ENCODE results near the gene PGAP6. TPM values are rescaled to one million over a fixed set of nuclear protein-coding genes. Genes with fewer than 3 reads are reported as not detected.

Gene PGAP6
- total and polyA plus RNA-seq, 2 of the 4 experiments (the other 2 are of a cell fraction) = 49.1 to 124 TPM

GRCh38 chr16:321532-321931, 60.2 kb downstream of the PGAP6 start:
- POLR2A ChIA-PET (ENCODE audit: unreplicated experiment) = no interaction called here
- DNase-seq = no peak
- Histone ChIP-seq H2AK9ac (replicated peaks; ENCODE audit: low read depth, low read length, poor library complexity) (no peak overlapping the region), H3K79me1 (ENCODE audit: low read depth in 1 of 2, low read length in 2 of 2) (peaks cover 38 to 76% of the 10 kb centered on the region in 2 experiments), H4K20me1 (ENCODE audit: insufficient read depth, low read length) (peaks cover 82% of the 10 kb centered on the region), H4K5ac (ENCODE audit: low read depth, low read length) (no peak overlapping the region), H2BK20ac (ENCODE audit: low read depth, low read length) (no peak overlapping the region), H4K91ac (ENCODE audit: insufficient read depth, low read depth, low read length) (no peak overlapping the region), H3K23ac (ENCODE audit: low read depth, low read length) (no peak overlapping the region), H3K27me3 (ENCODE audit: control insufficient read depth, insufficient read depth, low read length) (no peaks in the 10 kb centered on the region), H4K8ac (ENCODE audit: low read depth in 2 of 2, low read length in 2 of 2) (no peak overlapping the region), H3K9me3 (ENCODE audit: control insufficient read depth, insufficient read depth, low read length) (no peaks in the 10 kb centered on the region), H3K4ac (ENCODE audit: low read depth, low read length) (no peak overlapping the region), H3K4me1 (ENCODE audit: control insufficient read depth, insufficient read depth, low read length) (no peaks in the 10 kb centered on the region), H3K27ac (ENCODE audit: insufficient read depth, low read length) (no peak overlapping the region), H3K9ac (ENCODE audit: low read depth, low read length) (no peak overlapping the region), H2BK5ac (ENCODE audit: low read depth, low read length, poor library complexity, severe bottlenecking) (no peak overlapping the region), H3K4me3 (ENCODE audit: insufficient read depth, low read depth, low read length) (no peak overlapping the region), H3K36me3 (ENCODE audit: control insufficient read depth, insufficient read depth, low read length) (peaks cover 8% of the 10 kb centered on the region), H3K14ac (replicated peaks; ENCODE audit: low read depth, low read length) (no peak overlapping the region), H2AFZ (replicated peaks; ENCODE audit: low read length, poor library complexity) (no peak overlapping the region), H2BK15ac (ENCODE audit: low read depth, low read length) (no peak overlapping the region), H3K56ac (ENCODE audit: extremely low read depth, insufficient read depth, low read length) (no peak overlapping the region), H3K18ac (ENCODE audit: low read depth, low read length) (no peak overlapping the region), H3K9me1 (ENCODE audit: insufficient read depth, low read length) (peaks cover 15% of the 10 kb centered on the region), H3K4me2 (ENCODE audit: low read depth, low read length) (no peak overlapping the region), H2AK5ac (ENCODE audit: low read depth, low read length) (no peak overlapping the region), H2BK120ac (ENCODE audit: low read depth, low read length) (no peak overlapping the region)
- no peak; the same call in 1 of the 2 replicates for ATAC-seq (ENCODE audit: low read depth)
- BruUV-seq (replicated peaks) = no TSS peak
- no peak for TF ChIP-seq ELK1 (IDR thresholded peaks at IDR 0.05; ENCODE audit: borderline replicate concordance, low read depth, low read length)
- dilution Hi-C loops (cut with HindIII; ENCODE audit: low sequenced_read_pairs, unreplicated experiment) (no loop called here), intact Hi-C loops (cut with micrococcal nuclease) (no loop called here), in situ Hi-C loops (cut with MboI; ENCODE audit: low sequenced_read_pairs) (no loop called here)
- CTCF ChIA-PET = no interaction called here
- no CpG with 5 or more reads among the region's 9 CpGs for WGBS, 2 experiments (ENCODE audit: extremely low coverage in 2 of 2, insufficient read length in 1 of 2)

Other genes with a start within 250 kb of the PGAP6 start
- 3.9 and 5.7 TPM in 2 replicates for gene NPRL3, start 243.3 kb downstream of the PGAP6 start, total RNA-seq (2012; rRNA removed)
- gene NPRL3, start 243.3 kb downstream of the PGAP6 start, polyA plus RNA-seq (2012; rRNA removed) = 42.4 and 44.0 TPM in 2 replicates
- gene HBZ, start 229.3 kb downstream of the PGAP6 start, total RNA-seq (2012; rRNA removed) = not detected in 2 replicates
- gene HBZ, start 229.3 kb downstream of the PGAP6 start, polyA plus RNA-seq (2012; rRNA removed) = not detected in 2 replicates
- not detected in 2 replicates for gene HBM, start 216.0 kb downstream of the PGAP6 start, total RNA-seq (2012; rRNA removed)
- not detected in 2 replicates for gene HBM, start 216.0 kb downstream of the PGAP6 start, polyA plus RNA-seq (2012; rRNA removed)
- gene HBA2, start 209.1 kb downstream of the PGAP6 start, total RNA-seq (2012; rRNA removed) = not detected in 2 replicates
- gene HBA2, start 209.1 kb downstream of the PGAP6 start, polyA plus RNA-seq (2012; rRNA removed) = not detected in 2 replicates
- gene HBA1, start 205.3 kb downstream of the PGAP6 start, total RNA-seq (2012; rRNA removed) = not detected in 2 replicates
- 0.21 TPM in 1 of 2 replicates, not detected in the other for gene HBA1, start 205.3 kb downstream of the PGAP6 start, polyA plus RNA-seq (2012; rRNA removed)
- not detected in 2 replicates for gene HBQ1, start 201.5 kb downstream of the PGAP6 start, total RNA-seq (2012; rRNA removed)
- 0.92 and 1.7 TPM in 2 replicates for gene HBQ1, start 201.5 kb downstream of the PGAP6 start, polyA plus RNA-seq (2012; rRNA removed)
- 21.5 and 33.3 TPM in 2 replicates for gene LUC7L, start 152.5 kb downstream of the PGAP6 start, total RNA-seq (2012; rRNA removed)
- gene LUC7L, start 152.5 kb downstream of the PGAP6 start, polyA plus RNA-seq (2012; rRNA removed) = 52.8 and 55.6 TPM in 2 replicates
- gene FAM234A, start 147.2 kb downstream of the PGAP6 start, total RNA-seq (2012; rRNA removed) = 27.5 and 30.3 TPM in 2 replicates
- 60.5 and 64.2 TPM in 2 replicates for gene FAM234A, start 147.2 kb downstream of the PGAP6 start, polyA plus RNA-seq (2012; rRNA removed)
- under 0.01 TPM in 2 replicates for gene RGS11, start 106.0 kb downstream of the PGAP6 start, total RNA-seq (2012; rRNA removed)
- 0.48 and 0.49 TPM in 2 replicates for gene RGS11, start 106.0 kb downstream of the PGAP6 start, polyA plus RNA-seq (2012; rRNA removed)
- gene ARHGDIG, start 101.4 kb downstream of the PGAP6 start, total RNA-seq (2012; rRNA removed) = 0.36 TPM in 1 of 2 replicates, not detected in the other
- gene ARHGDIG, start 101.4 kb downstream of the PGAP6 start, polyA plus RNA-seq (2012; rRNA removed) = 0.16 and 0.24 TPM in 2 replicates
- 0.28 TPM in 1 of 2 replicates, not detected in the other for gene PDIA2, start 98.8 kb downstream of the PGAP6 start, total RNA-seq (2012; rRNA removed)
- 0.17 and 0.32 TPM in 2 replicates for gene PDIA2, start 98.8 kb downstream of the PGAP6 start, polyA plus RNA-seq (2012; rRNA removed)
- 10.9 and 11.9 TPM in 2 replicates for gene AXIN1, start 29.3 kb downstream of the PGAP6 start, total RNA-seq (2012; rRNA removed)
- gene AXIN1, start 29.3 kb downstream of the PGAP6 start, polyA plus RNA-seq (2012; rRNA removed) = 14.2 and 15.1 TPM in 2 replicates
- 104 and 106 TPM in 2 replicates for gene MRPL28, start 11.4 kb downstream of the PGAP6 start, total RNA-seq (2012; rRNA removed)
- gene MRPL28, start 11.4 kb downstream of the PGAP6 start, polyA plus RNA-seq (2012; rRNA removed) = 181 and 255 TPM in 2 replicates
- gene NME4, start 15.2 kb upstream of the PGAP6 start, total RNA-seq (2012; rRNA removed) = 123 and 124 TPM in 2 replicates
- 288 and 406 TPM in 2 replicates for gene NME4, start 15.2 kb upstream of the PGAP6 start, polyA plus RNA-seq (2012; rRNA removed)
- 3.9 TPM in 2 replicates for gene DECR2, start 19.9 kb upstream of the PGAP6 start, total RNA-seq (2012; rRNA removed)
- 26.7 and 29.6 TPM in 2 replicates for gene DECR2, start 19.9 kb upstream of the PGAP6 start, polyA plus RNA-seq (2012; rRNA removed)
- gene RAB11FIP3, start 43.7 kb upstream of the PGAP6 start, total RNA-seq (2012; rRNA removed) = 7.5 TPM in 2 replicates
- gene RAB11FIP3, start 43.7 kb upstream of the PGAP6 start, polyA plus RNA-seq (2012; rRNA removed) = 19.9 and 22.5 TPM in 2 replicates
- gene CAPN15, start 145.7 kb upstream of the PGAP6 start, total RNA-seq (2012; rRNA removed) = 9.3 and 11.4 TPM in 2 replicates
- 24.3 and 36.0 TPM in 2 replicates for gene CAPN15, start 145.7 kb upstream of the PGAP6 start, polyA plus RNA-seq (2012; rRNA removed)
- gene PRR35, start 178.4 kb upstream of the PGAP6 start, total RNA-seq (2012; rRNA removed) = not detected in 2 replicates
- gene PRR35, start 178.4 kb upstream of the PGAP6 start, polyA plus RNA-seq (2012; rRNA removed) = not detected in 2 replicates
- gene NHLRC4, start 185.0 kb upstream of the PGAP6 start, total RNA-seq (2012; rRNA removed) = 0.56 and 0.72 TPM in 2 replicates
- gene NHLRC4, start 185.0 kb upstream of the PGAP6 start, polyA plus RNA-seq (2012; rRNA removed) = 0.65 and 0.84 TPM in 2 replicates
- gene PIGQ, start 188.0 kb upstream of the PGAP6 start, total RNA-seq (2012; rRNA removed) = 5.9 and 7.2 TPM in 2 replicates
- 36.8 and 40.5 TPM in 2 replicates for gene PIGQ, start 188.0 kb upstream of the PGAP6 start, polyA plus RNA-seq (2012; rRNA removed)
- 6.8 and 6.9 TPM in 2 replicates for gene RAB40C, start 208.1 kb upstream of the PGAP6 start, total RNA-seq (2012; rRNA removed)
- gene RAB40C, start 208.1 kb upstream of the PGAP6 start, polyA plus RNA-seq (2012; rRNA removed) = 13.7 and 15.3 TPM in 2 replicates
- gene WFIKKN1, start 249.0 kb upstream of the PGAP6 start, total RNA-seq (2012; rRNA removed) = not detected in 2 replicates
- gene WFIKKN1, start 249.0 kb upstream of the PGAP6 start, polyA plus RNA-seq (2012; rRNA removed) = 0.10 and 0.23 TPM in 2 replicates